Psoas muscle (tissue), 8 donors: ENCODE measurements around the gene PTPRD. TPM values are rescaled to one million over a fixed set of nuclear protein-coding genes. Genes with fewer than 3 reads are reported as not detected.

ENCODE experiments used
- ATAC-seq, 4 donors: fragments of 200-7000 bp; cut with Tn5 transposase; one replicate each; pipeline ENCODE4 v1.9.1; 2020; ENCODE audit warnings: moderate library complexity in 3 of 4, mild to moderate bottlenecking in 2 of 4
- DNase-seq, 2 donors: peaks; one replicate each; pipeline ENCODE4 v3.0.0-alpha.2; 2020
- H3K27ac ChIP-seq: fragments of 200-600 bp; one replicate; pipeline ENCODE4 v1.8.0; 2022
- H3K27me3 ChIP-seq, 3 donors: fragments of 200-600 bp in 1 of 3; one replicate each; pipeline versions ENCODE4 v1.6.1 to v1.8.0; 2013 to 2022; ENCODE audit warnings: low read length in 2 of 3, mild to moderate bottlenecking in 2 of 3, moderate library complexity in 1 of 3; ENCODE audit not compliant: insufficient read depth in 3 of 3
- H3K36me3 ChIP-seq, 2 donors: fragments of 200-600 bp in 1 of 2; one replicate each; pipeline versions ENCODE4 v1.6.1 to v1.8.0; 2013 to 2022; ENCODE audit warnings: low read depth in 1 of 2, mild to moderate bottlenecking in 1 of 2, moderate library complexity in 1 of 2; ENCODE audit not compliant: insufficient read depth in 1 of 2
- H3K4me1 ChIP-seq: fragments of 200-600 bp; one replicate; pipeline ENCODE4 v1.8.0; 2022
- H3K4me3 ChIP-seq: fragments of 200-600 bp; one replicate; pipeline ENCODE4 v1.8.0; 2022; ENCODE audit warnings: mild to moderate bottlenecking
- H3K9me3 ChIP-seq: fragments of 200-600 bp; one replicate; pipeline ENCODE4 v1.8.0; 2022
- WGBS, 3 donors: extraction: QIAGEN DNeasy Blood & Tissue Kit; methylation state at CpG; one replicate each; pipeline versions ENCODE4 v1.1.6 to v1.1.7; 2013; 5-methylcytosine and 5-hydroxymethylcytosine counted together
- intact Hi-C, 2 donors: fragments of 100-400 bp; cut with DNase I; formaldehyde crosslinking; loops; one replicate each; pipeline versions ENCODE4 v1.11.0 to v1.14.2; 2022
- polyA plus RNA-seq, 3 donors: library from polyadenylated mRNA; stranded (reverse); fragments of 200-250 nt; gene quantifications; one replicate each; pipeline ENCODE4 v1.2.3, GENCODE V29; 2013
- total RNA-seq, 4 donors: library from RNA; stranded (reverse); fragmentation: NEBNext Ultra II Directional in 2 of 4; extraction: Animal tissue kit (Norgen Biotek cat#: 25700) in 2 of 4; gene quantifications; one replicate each; pipeline versions ENCODE4 v1.2.1 to v1.2.4, GENCODE V29; 2021 to 2023
- TF ChIP-seq, protein P1 (sequence below): fragments of 200-600 bp; IDR thresholded peaks from one replicate; pipeline ENCODE4 v1.8.0; 2022; ENCODE audit warnings: antibody characterized with exemption
- donor health status: healthy with polysubstance abuse.
- donor health status: DM: no; HTN: no; CAD: no; lungs with moderate emphysema.
- donor health status: Bipolar disorder and iron deficiency.
- donor health status: healthy.
- donor health status: DM: yes; HTN: yes; CAD: no.
- donor health status: DM: no; HTN: no; CAD: no.
- donor health status: DM: no; HTN: no; CAD: no.
- donor health status: DM: yes; HTN: yes; CAD: no.

Gene PTPRD
- total and polyA plus RNA-seq, 7 donors = 0.44 to 3.1 (median 0.91) TPM

DNA sequence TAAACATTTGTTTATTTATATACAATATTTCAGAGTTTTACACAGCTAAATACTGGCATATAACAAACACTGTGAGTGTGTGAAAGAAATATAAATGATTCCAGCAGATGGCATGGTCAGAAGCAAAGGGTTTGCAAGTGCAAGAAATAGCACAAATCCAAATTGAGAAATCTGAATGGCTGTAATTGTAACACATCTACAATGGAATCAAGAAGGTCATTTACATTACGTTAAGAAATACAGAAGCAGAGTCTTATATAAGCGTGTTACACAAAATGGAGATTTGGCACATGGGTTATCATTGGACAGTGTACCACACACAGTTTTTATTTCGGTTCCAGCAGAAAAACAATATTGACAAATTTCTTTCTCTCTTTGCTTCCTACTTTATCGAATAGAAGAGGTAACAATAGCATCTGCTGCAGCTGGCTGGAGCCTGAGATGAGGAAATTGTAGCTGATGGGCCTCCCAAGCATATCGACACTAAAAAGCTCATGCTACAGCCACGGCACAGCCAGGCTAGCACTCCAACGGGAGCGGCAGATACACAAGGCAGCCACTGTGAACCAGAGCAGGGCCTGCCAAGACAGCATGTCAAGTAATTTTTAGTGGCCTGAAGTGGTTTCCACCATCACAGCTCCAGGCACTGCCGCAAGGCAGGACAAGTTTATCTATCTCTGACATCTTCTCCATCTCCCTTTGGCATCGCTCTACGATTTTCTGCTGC is 2248.6 kb downstream of the PTPRD start:
- Histone ChIP-seq H3K4me1 (no peaks in the 10 kb centered on the region), H3K4me3 (no peak overlapping the region), H3K27ac (no peak overlapping the region), H3K9me3 (no peaks in the 10 kb centered on the region), H3K36me3 (no peaks in the 10 kb centered on the region), H3K27me3 (no peaks in the 10 kb centered on the region)
- TF ChIP-seq, protein P1, sequence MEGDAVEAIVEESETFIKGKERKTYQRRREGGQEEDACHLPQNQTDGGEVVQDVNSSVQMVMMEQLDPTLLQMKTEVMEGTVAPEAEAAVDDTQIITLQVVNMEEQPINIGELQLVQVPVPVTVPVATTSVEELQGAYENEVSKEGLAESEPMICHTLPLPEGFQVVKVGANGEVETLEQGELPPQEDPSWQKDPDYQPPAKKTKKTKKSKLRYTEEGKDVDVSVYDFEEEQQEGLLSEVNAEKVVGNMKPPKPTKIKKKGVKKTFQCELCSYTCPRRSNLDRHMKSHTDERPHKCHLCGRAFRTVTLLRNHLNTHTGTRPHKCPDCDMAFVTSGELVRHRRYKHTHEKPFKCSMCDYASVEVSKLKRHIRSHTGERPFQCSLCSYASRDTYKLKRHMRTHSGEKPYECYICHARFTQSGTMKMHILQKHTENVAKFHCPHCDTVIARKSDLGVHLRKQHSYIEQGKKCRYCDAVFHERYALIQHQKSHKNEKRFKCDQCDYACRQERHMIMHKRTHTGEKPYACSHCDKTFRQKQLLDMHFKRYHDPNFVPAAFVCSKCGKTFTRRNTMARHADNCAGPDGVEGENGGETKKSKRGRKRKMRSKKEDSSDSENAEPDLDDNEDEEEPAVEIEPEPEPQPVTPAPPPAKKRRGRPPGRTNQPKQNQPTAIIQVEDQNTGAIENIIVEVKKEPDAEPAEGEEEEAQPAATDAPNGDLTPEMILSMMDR = no peak
- DNase-seq (no peak), ATAC-seq (no peak)
- 85 to 89% (median 89%) methylated on average over 11 of the region's 11 CpGs for WGBS, 3 donors
- intact Hi-C loops = no loop called here

DNA sequence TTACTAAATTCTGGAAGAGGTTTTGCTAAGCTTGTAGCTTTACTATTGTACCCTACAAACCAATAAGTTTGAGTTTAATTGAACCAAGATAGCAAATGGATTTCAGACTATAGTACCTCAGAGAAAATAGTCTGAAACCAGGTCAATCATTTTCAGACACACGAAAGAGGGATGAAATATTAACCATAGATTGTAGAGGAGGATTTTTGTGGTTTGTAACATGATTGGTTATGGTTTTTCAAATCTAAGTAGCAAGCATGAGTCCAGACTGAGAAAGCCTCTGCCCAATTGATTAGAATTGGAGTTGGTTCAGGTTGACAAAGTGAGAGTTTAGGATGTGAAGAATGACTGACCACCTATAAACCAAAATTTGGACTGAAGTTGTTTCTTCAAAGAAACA is 2250.6 kb downstream of the PTPRD start:
- 44 to 74% (median 48%) methylated on average over 1 of the region's 1 CpG for WGBS, 3 donors
- H3K27ac ChIP-seq = no peak overlapping the region
- no peaks in the 10 kb centered on the region for H3K9me3 ChIP-seq
- no peaks in the 10 kb centered on the region for H3K36me3 ChIP-seq
- TF ChIP-seq, protein P1 = no peak
- no peak overlapping the region for H3K4me3 ChIP-seq
- ATAC-seq (no peak), DNase-seq (no peak)
- H3K4me1 ChIP-seq = no peaks in the 10 kb centered on the region
- H3K27me3 ChIP-seq = no peaks in the 10 kb centered on the region
- intact Hi-C loops = no loop called here

DNA sequence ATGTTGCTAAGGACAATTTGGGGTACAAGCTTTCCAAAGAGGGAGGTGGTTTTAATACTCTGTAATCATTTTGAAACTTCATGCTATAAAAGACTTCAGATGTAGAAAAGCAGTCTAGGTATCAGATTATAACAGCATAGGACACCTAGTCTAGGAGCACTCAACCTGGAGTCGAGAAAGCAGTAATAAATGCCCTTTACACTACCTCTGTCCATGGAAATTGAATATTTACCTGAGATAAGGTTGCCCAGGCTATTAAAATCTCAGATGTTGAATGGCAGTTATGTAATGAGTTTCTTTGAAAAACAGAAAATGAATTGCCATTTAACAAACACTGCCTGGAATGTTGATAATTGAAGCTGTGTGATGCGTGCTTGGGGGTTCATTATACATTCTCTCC is 2251.4 kb downstream of the PTPRD start:
- Histone ChIP-seq H3K27ac (no peak overlapping the region), H3K9me3 (no peaks in the 10 kb centered on the region), H3K36me3 (no peaks in the 10 kb centered on the region), H3K4me3 (no peak overlapping the region), H3K4me1 (no peaks in the 10 kb centered on the region), H3K27me3 (no peaks in the 10 kb centered on the region)
- no peak for DNase-seq
- WGBS, 3 donors = 66 to 71% (median 67%) methylated on average over 2 of the region's 2 CpGs
- TF ChIP-seq, protein P1 = no peak
- intact Hi-C loops = no loop called here
- no peak for ATAC-seq

DNA sequence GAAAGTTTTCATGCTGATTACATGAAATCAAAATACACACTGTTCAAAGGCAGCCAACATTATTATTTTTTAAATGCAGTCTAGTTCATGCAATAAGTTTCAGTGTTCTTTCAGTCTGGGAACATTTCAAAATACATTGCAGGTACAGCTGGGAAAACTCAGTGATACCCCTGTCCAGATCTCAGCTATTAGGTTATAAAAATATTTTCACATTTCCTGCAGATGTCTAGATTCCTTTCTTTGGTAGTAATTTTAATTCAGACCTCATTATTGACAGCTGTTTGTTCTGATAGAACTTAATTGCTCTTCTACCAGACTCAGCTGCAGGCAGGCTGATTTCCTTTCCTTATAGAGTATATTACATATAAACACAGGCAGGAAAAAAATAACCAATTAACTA is 2256.4 kb downstream of the PTPRD start:
- Histone ChIP-seq H3K36me3 (no peaks in the 10 kb centered on the region), H3K4me3 (no peak overlapping the region), H3K27ac (no peak overlapping the region), H3K27me3 (no peaks in the 10 kb centered on the region), H3K9me3 (no peaks in the 10 kb centered on the region), H3K4me1 (no peaks in the 10 kb centered on the region)
- intact Hi-C loops = no loop called here
- DNase-seq (no peak), ATAC-seq (no peak)
- TF ChIP-seq, protein P1 = no peak

DNA sequence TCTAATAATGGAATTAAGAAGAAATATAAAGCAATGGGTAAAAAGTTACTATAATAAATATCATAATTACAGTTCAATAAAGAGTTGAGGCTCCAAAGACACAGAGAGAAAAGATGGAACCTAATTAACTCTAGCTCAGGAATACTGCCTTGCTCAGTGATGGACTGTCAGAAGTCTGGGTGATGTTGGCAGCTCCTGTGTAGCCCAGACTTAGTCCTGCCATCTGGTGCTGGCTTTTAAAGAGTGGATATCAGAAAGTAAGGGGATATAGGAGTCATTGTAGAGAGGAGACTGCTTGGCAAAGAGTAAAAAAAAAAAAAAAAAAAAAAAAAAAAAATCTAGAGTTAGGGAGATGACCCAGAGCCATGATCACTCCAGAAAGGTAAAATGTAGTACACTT is 2261.4 kb downstream of the PTPRD start:
- intact Hi-C loops = no loop called here
- Histone ChIP-seq H3K4me3 (no peak overlapping the region), H3K9me3 (no peaks in the 10 kb centered on the region), H3K27ac (no peak overlapping the region), H3K4me1 (no peaks in the 10 kb centered on the region), H3K36me3 (no peaks in the 10 kb centered on the region), H3K27me3 (no peaks in the 10 kb centered on the region)
- ATAC-seq (no peak), DNase-seq (no peak)
- TF ChIP-seq, protein P1 = no peak
